ENCODE results near the gene SDE2. TPM values are rescaled to one million over a fixed set of nuclear protein-coding genes. Genes with fewer than 3 reads are reported as not detected.

Gene SDE2
- total and polyA plus RNA-seq, 2 donors (not counting 1 experiment from before 2014, with no cell fraction given) = 10.0 to 26.0 TPM

- intact Hi-C loops (cut with micrococcal nuclease) = loop anchor here (1.0 to 2.0 kb wide), 3 partner anchors 27 to 573 kb away; partner anchors contain the start of gene LBR
These were observed 3.0 kb upstream of the SDE2 start for GRCh38 chr1:226001963-226002666.

More at GRCh38 chr1:226001963-226002666, 3.0 kb upstream of the SDE2 start:
- ChIA-PET CTCF (interaction anchor here (0.9 to 3.4 kb wide), 5 partner anchors 15 to 405 kb away, joined by 3 to 22 read pairs (median 4); partner anchors contain the start of gene H3-3A), POLR2A (interaction anchor here (0.5 to 8.1 kb wide), 4 partner anchors 18 to 63 kb away, joined by 7 to 195 read pairs (median 56); partner anchors contain the start of gene H3-3A)
- peak; percentile 95 for DNase-seq
- Histone ChIP-seq H3K27ac (ENCODE audit: low read length in 2 of 2) (peak overlapping the region; percentile 100), H4K20me1 (ENCODE audit: control insufficient read depth, insufficient read depth, low read length, poor library complexity, severe bottlenecking) (no peaks in the 10 kb centered on the region), H3K9me3 (ENCODE audit: control extremely low read depth in 1 of 3, control insufficient read depth in 2 of 3, insufficient read depth in 1 of 3, low read length in 2 of 3) (no peaks in the 10 kb centered on the region), H3K9ac (ENCODE audit: low read length) (peak overlapping the region; percentile 24), H3K79me2 (ENCODE audit: control insufficient read depth, insufficient read depth, low read length) (peaks cover 26% of the 10 kb centered on the region), H3K4me2 (replicated peaks; ENCODE audit: low read depth, low read length, poor library complexity, severe bottlenecking) (peak overlapping the region; percentile 90), H3K4me3 (ENCODE audit: control extremely low read depth in 1 of 5, extremely low read depth in 1 of 5, insufficient read depth in 1 of 5, low read depth in 2 of 5, low read length in 4 of 5) (peak overlapping the region in 4 of 5 experiments; percentile 12 to 30 (median 24)), H3K4me1 (ENCODE audit: control insufficient read depth in 2 of 2, insufficient read depth in 2 of 2, low read length in 2 of 2) (peaks cover 64 to 70% of the 10 kb centered on the region in 2 donors), H3K36me3 (replicated peaks in 1 of 2; ENCODE audit: control extremely low read depth in 1 of 2, control insufficient read depth in 1 of 2, extremely low read depth in 1 of 2, insufficient read depth in 2 of 2, low read length in 1 of 2) (peaks cover 0 to 3% of the 10 kb centered on the region in 2 experiments), H2AFZ (ENCODE audit: insufficient read depth, low read depth, low read length, poor library complexity, severe bottlenecking) (peak overlapping the region; percentile 60), H3K27me3 (replicated peaks in 1 of 4; ENCODE audit: control extremely low read depth in 1 of 4, control insufficient read depth in 3 of 4, insufficient read depth in 4 of 4, low read length in 3 of 4) (no peaks in the 10 kb centered on the region)
- no peaks in the 10 kb centered on the region for H3K9me3 Mint-ChIP-seq (ENCODE audit: insufficient read depth)
- peaks cover 57% of the 10 kb centered on the region for H3K4me1 Mint-ChIP-seq
- H3K4me3 Mint-ChIP-seq = peak overlapping the region; percentile 78
- 8% methylated on average over 4 of the region's 9 CpGs for WGBS (ENCODE audit: insufficient coverage)
- peak overlapping the region; percentile 96 for H3K27ac Mint-ChIP-seq
- ATAC-seq (ENCODE audit: low read depth) = peak; percentile 25
- no peaks in the 10 kb centered on the region for H3K27me3 Mint-ChIP-seq
- TF ChIP-seq EZH2 (IDR thresholded peaks at IDR 0.05; ENCODE audit: borderline replicate concordance, insufficient read depth, low read depth, low read length, poor library complexity, severe bottlenecking) = no peak
- TF ChIP-seq CTCF (IDR thresholded peaks at IDR 0.05) = no peak

All from B cell (primary cell).